Smooth muscle cell (in vitro differentiated cells): Measurements from ENCODE around the gene AGGF1. TPM values are rescaled to one million over a fixed set of nuclear protein-coding genes. Genes with fewer than 3 reads are reported as not detected.

Source experiments
- DNase-seq: peaks from one replicate; lab custom pipeline; 2025; ENCODE audit not compliant: unreplicated experiment; lab: John Stamatoyannopoulos, UW
- H2AFZ ChIP-seq: fragments of 200-600 bp; sonication (generic); 2 replicates; pipeline ENCODE4 v1.6.0; 2016; ENCODE audit warnings: antibody characterized with exemption, low read depth, mild to moderate bottlenecking
- H3F3A ChIP-seq: fragments of 200-600 bp; sonication (generic); 2 replicates; pipeline ENCODE4 v1.6.0; 2017; ENCODE audit warnings: antibody characterized with exemption, low read depth
- H3K27ac ChIP-seq: fragments of 200-600 bp; sonication (generic); 2 replicates; pipeline ENCODE4 v1.5.1; 2016; ENCODE audit warnings: low read depth, mild to moderate bottlenecking
- H3K27me3 ChIP-seq: fragments of 200-600 bp; sonication (generic); 2 replicates; pipeline ENCODE4 v1.6.1; 2016; ENCODE audit warnings: low read depth, mild to moderate bottlenecking
- H3K36me3 ChIP-seq: fragments of 200-600 bp; sonication (generic); 2 replicates; pipeline ENCODE4 v1.5.1; 2016; ENCODE audit warnings: low read depth
- H3K4me1 ChIP-seq: fragments of 200-600 bp; sonication (generic); 2 replicates; pipeline ENCODE4 v1.5.1; 2016; ENCODE audit warnings: low read depth
- H3K4me2 ChIP-seq: fragments of 200-600 bp; sonication (generic); 2 replicates; pipeline ENCODE4 v1.6.0; 2016; ENCODE audit warnings: mild to moderate bottlenecking
- H3K4me3 ChIP-seq: fragments of 200-600 bp; sonication (generic); 2 replicates; pipeline ENCODE4 v1.5.1; 2016; ENCODE audit warnings: mild to moderate bottlenecking
- H3K79me2 ChIP-seq: fragments of 200-600 bp; sonication (generic); 2 replicates; pipeline ENCODE4 v1.6.0; 2016; ENCODE audit warnings: low read depth, mild to moderate bottlenecking
- H3K9ac ChIP-seq: fragments of 200-600 bp; sonication (generic); 2 replicates; pipeline ENCODE4 v1.6.0; 2016; ENCODE audit warnings: low read depth
- H3K9me3 ChIP-seq: fragments of 200-600 bp; sonication (generic); replicated peaks from 2 replicates; pipeline ENCODE4 v1.5.1; 2016; ENCODE audit warnings: low read depth
- H4K20me1 ChIP-seq: fragments of 200-600 bp; sonication (generic); 2 replicates; pipeline ENCODE4 v1.6.0; 2016; ENCODE audit warnings: low read depth
- WGBS: methylation state at CpG from one replicate; pipeline ENCODE4 v1.1.7; 2016; ENCODE audit warnings: low lambda C conversion rate; 5-methylcytosine and 5-hydroxymethylcytosine counted together
- polyA plus RNA-seq: library from polyadenylated mRNA; unstranded; fragments of >200 nt; fragmentation: Nextera tagmentation; extraction: Ambion mirVana; gene quantifications from 2 replicates; pipeline ENCODE4 v1.2.1, GENCODE V29; 2016
- total RNA-seq: library from RNA; depleted of rRNA; stranded (reverse); fragments of >200 nt; gene quantifications from 2 replicates; pipeline ENCODE4 v1.2.3, GENCODE V29; 2014
- TF ChIP-seq, protein P1 (sequence below): fragments of 200-600 bp; sonication (generic); IDR thresholded peaks from 2 replicates; pipeline ENCODE4 v1.5.1; 2017; ENCODE audit warnings: borderline replicate concordance, mild to moderate bottlenecking, antibody characterized with exemption; ENCODE audit not compliant: insufficient read depth, poor library complexity, severe bottlenecking

AGGF1 gene
- total and polyA plus RNA-seq, 2 experiments from 2014 or later, result 21.5 to 24.3 TPM

DNA sequence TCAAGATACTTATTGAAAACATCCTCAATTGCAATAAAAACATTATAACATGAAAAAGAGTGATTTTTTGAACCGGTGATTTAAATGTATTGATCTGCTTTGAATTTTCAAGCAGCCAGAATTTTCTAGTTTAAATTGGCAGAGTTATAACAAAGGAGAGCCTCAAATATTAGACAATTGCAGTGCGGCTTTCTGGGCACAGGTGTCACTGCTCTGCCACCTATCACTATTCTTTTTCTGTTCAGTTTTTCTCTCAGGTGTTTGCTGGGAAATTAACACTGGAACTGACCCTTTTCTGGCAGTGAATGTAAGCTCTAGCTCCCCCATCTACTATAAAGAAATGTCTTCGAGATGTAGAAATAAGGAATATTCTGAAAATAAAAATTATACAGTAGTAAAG, 33.8 kb downstream of the AGGF1 start:
- peaks cover 7% of the 10 kb centered on the region for H3K4me1 ChIP-seq
- H3K4me2 ChIP-seq, result no peak overlapping the region
- H3K27me3 ChIP-seq, result no peaks in the 10 kb centered on the region
- H3F3A ChIP-seq, result peaks cover 3% of the 10 kb centered on the region
- H3K9me3 ChIP-seq, result no peaks in the 10 kb centered on the region
- H3K79me2 ChIP-seq, result no peaks in the 10 kb centered on the region
- no peaks in the 10 kb centered on the region for H4K20me1 ChIP-seq
- no peak for DNase-seq
- H3K36me3 ChIP-seq, result peaks cover 37% of the 10 kb centered on the region
- TF ChIP-seq, protein P1, sequence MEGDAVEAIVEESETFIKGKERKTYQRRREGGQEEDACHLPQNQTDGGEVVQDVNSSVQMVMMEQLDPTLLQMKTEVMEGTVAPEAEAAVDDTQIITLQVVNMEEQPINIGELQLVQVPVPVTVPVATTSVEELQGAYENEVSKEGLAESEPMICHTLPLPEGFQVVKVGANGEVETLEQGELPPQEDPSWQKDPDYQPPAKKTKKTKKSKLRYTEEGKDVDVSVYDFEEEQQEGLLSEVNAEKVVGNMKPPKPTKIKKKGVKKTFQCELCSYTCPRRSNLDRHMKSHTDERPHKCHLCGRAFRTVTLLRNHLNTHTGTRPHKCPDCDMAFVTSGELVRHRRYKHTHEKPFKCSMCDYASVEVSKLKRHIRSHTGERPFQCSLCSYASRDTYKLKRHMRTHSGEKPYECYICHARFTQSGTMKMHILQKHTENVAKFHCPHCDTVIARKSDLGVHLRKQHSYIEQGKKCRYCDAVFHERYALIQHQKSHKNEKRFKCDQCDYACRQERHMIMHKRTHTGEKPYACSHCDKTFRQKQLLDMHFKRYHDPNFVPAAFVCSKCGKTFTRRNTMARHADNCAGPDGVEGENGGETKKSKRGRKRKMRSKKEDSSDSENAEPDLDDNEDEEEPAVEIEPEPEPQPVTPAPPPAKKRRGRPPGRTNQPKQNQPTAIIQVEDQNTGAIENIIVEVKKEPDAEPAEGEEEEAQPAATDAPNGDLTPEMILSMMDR, result no peak
- no peak overlapping the region for H3K9ac ChIP-seq
- WGBS, result 98% methylated on average over 3 of the region's 3 CpGs
- H3K4me3 ChIP-seq, result no peak overlapping the region
- H2AFZ ChIP-seq, result no peak overlapping the region
- H3K27ac ChIP-seq, result no peak overlapping the region

DNA sequence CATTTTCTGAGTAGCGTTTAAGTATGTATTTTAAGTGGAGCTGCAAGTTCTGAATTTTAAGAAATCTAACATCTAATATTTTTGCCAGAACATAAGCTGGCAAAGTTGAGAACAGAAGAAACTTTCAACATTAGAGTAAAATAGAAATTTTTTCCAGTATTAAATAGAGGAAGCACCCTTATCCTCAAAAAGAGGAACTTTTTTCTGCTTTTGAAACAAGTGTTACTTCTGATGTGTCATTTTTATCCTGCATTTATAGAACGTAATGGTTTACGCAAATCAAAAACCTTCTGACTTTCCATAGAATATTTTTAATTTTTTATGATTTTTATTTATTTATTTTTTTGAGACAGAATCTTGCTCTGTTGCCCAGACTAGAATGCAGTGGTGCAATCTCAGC, 35.1 kb downstream of the AGGF1 start:
- TF ChIP-seq, protein P1, result no peak
- Histone ChIP-seq H4K20me1 (no peaks in the 10 kb centered on the region), H2AFZ (no peak overlapping the region), H3K4me1 (peaks cover 7% of the 10 kb centered on the region), H3F3A (peaks cover 3% of the 10 kb centered on the region), H3K9ac (no peak overlapping the region), H3K36me3 (peaks cover 26% of the 10 kb centered on the region), H3K9me3 (no peaks in the 10 kb centered on the region), H3K27me3 (no peaks in the 10 kb centered on the region), H3K79me2 (no peaks in the 10 kb centered on the region), H3K27ac (no peak overlapping the region), H3K4me3 (no peak overlapping the region), H3K4me2 (no peak overlapping the region)
- 100% methylated on average over 3 of the region's 3 CpGs for WGBS
- DNase-seq, result no peak

DNA sequence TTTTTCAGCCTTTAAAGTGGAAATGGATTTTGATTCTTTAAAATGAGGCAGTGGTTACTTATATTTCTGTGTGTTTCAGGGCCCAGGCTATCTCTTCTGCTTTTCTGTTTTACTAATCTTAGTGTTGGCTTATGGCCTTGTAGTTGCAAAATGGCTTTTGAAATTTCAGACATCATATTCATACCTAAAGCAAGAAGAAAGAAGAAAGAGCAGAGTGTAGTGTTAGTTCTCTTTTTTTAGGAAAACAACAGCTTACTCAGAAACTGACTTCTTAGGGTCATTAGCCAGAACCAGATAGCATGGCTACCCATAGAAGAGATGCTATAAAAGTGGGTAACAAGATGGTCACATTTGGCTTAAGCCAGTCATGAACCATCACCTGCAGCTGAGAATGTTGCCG, 36.0 kb downstream of the AGGF1 start:
- TF ChIP-seq, protein P1, result no peak
- 96% methylated on average over 1 of the region's 1 CpG for WGBS
- DNase-seq, result no peak
- H4K20me1 ChIP-seq, result no peaks in the 10 kb centered on the region
- H3K4me2 ChIP-seq, result no peak overlapping the region
- peaks cover 3% of the 10 kb centered on the region for H3F3A ChIP-seq
- no peaks in the 10 kb centered on the region for H3K79me2 ChIP-seq
- peaks cover 7% of the 10 kb centered on the region for H3K4me1 ChIP-seq
- no peak overlapping the region for H3K4me3 ChIP-seq
- H3K36me3 ChIP-seq, result peaks cover 17% of the 10 kb centered on the region
- H3K27ac ChIP-seq, result no peak overlapping the region
- no peaks in the 10 kb centered on the region for H3K9me3 ChIP-seq
- H2AFZ ChIP-seq, result no peak overlapping the region
- H3K27me3 ChIP-seq, result no peaks in the 10 kb centered on the region
- H3K9ac ChIP-seq, result no peak overlapping the region

DNA sequence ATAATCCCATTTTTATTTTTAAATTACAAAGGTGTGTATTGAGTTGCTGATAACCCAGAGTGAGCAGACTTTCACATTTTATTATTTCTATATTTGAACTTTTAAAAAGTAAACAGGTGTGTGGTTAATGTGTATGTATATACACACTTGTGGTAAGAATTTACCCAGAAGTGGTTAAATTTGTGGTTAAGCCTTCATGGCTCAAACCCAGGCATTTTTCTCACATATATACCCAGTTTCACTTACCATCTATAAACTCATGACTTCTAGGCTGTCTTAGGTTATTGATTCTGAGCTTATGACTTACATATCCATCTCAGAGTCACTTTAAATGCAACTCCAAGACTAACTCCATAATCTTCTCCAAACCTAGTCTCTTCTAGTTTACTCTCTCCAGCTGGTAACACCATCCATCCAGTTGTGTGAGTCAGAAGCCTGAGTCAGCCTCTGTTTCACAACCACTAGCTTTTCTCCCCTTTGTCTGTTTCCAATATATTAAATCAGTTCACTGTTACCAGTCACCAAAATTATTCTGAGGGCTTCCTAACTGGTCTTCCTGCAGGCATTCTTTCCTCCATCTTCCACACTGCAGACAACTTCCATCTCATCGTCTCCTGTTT, 36.7 kb downstream of the AGGF1 start:
- no peaks in the 10 kb centered on the region for H3K27me3 ChIP-seq

More for the DNA sequence above, 36.7 kb downstream of the AGGF1 start:
- Histone ChIP-seq H2AFZ (no peak overlapping the region), H3K79me2 (no peaks in the 10 kb centered on the region), H3K9me3 (no peaks in the 10 kb centered on the region), H3K36me3 (peaks cover 9% of the 10 kb centered on the region), H3K4me2 (no peak overlapping the region), H3K9ac (peak overlapping the region; percentile 2), H3F3A (peaks cover 3% of the 10 kb centered on the region), H4K20me1 (no peaks in the 10 kb centered on the region), H3K4me3 (no peak overlapping the region), H3K27ac (peak overlapping the region; percentile 71), H3K4me1 (peaks cover 7% of the 10 kb centered on the region)
- no peak for DNase-seq
- TF ChIP-seq, protein P1, result no peak
- WGBS, result 0% methylated on average over 1 of the region's 1 CpG
